ENCODE data around the gene GFPT1.

- TF ChIP-seq CTCF (conservative IDR thresholded peaks at IDR 0.05; ENCODE audit: low read depth, low read length) (no peak), EZH2 (IDR thresholded peaks at IDR 0.05; ENCODE audit: low read length, unreplicated experiment) (no peak)
Observed at GRCh38 chr2:69300650-69301049, 86.4 kb downstream of the GFPT1 start.
